ENCODE data around the gene SUMF1. TPM values are rescaled to one million over a fixed set of nuclear protein-coding genes. Genes with fewer than 3 reads are reported as not detected.

The SUMF1 gene
- total and polyA plus RNA-seq, 2 of the 13 experiments (the other 11 are each of a cell fraction or from before 2014, with no cell fraction given), result 18.5 to 28.9 TPM

GRCh38 chr3:4398941-4399245 is 68.2 kb downstream of the SUMF1 start:
- no peaks in the 10 kb centered on the region for H3K9me3 ChIP-seq (ENCODE audit: low read length)
- intact Hi-C loops (cut with micrococcal nuclease; ENCODE audit: unreplicated experiment), result no loop called here
- no peaks in the 10 kb centered on the region for H3K27me3 ChIP-seq (ENCODE audit: control insufficient read depth in 1 of 2, insufficient read depth in 2 of 2, low read length in 2 of 2)
- H3K9ac ChIP-seq (ENCODE audit: insufficient read depth, low read depth, low read length), result no peak overlapping the region
- ATAC-seq (no peak), DNase-seq (ENCODE audit: low spot score) (no peak), FAIRE-seq (no peak)
- H3K36me3 ChIP-seq (replicated peaks in 1 of 2; ENCODE audit: control insufficient read depth in 1 of 2, insufficient read depth in 2 of 2, low read length in 2 of 2), result peaks cover 1 to 13% of the 10 kb centered on the region in 2 experiments; a peak in 3 of 5 replicates
- no peaks in the 10 kb centered on the region for H4K20me1 ChIP-seq (ENCODE audit: insufficient read depth, low read length)
- H3K4me3 ChIP-seq (replicated peaks in 1 of 3; ENCODE audit: insufficient read depth in 1 of 3, low read depth in 2 of 3, low read length in 3 of 3), result no peak overlapping the region
- H3K4me1 ChIP-seq (ENCODE audit: insufficient read depth, low read length), result no peaks in the 10 kb centered on the region
- CTCF ChIA-PET (ENCODE audit: low intra/inter-chr PET ratio, low total read pairs), result no interaction called here
- TF ChIP-seq ZMAT5 (CRISPR knock-in tag; IDR thresholded peaks at IDR 0.05; ENCODE audit: borderline replicate concordance, low read depth) (no peak), ZNF362 (CRISPR knock-in tag; IDR thresholded peaks at IDR 0.05; ENCODE audit: borderline replicate concordance) (no peak), ZNF230 (CRISPR knock-in tag; IDR thresholded peaks at IDR 0.05) (no peak), MXD4 (CRISPR knock-in tag; IDR thresholded peaks at IDR 0.05) (no peak), ZNF20 (CRISPR knock-in tag; IDR thresholded peaks at IDR 0.05) (no peak), ZBTB34 (CRISPR knock-in tag; IDR thresholded peaks at IDR 0.05) (no peak), ZNF790 (CRISPR knock-in tag; IDR thresholded peaks at IDR 0.05; ENCODE audit: borderline replicate concordance) (no peak), SP1 (IDR thresholded peaks at IDR 0.05) (no peak), SP1 (CRISPR knock-in tag; IDR thresholded peaks at IDR 0.05) (no peak), ZNF577 (CRISPR knock-in tag; IDR thresholded peaks at IDR 0.05; ENCODE audit: borderline replicate concordance, low read depth) (no peak), CC2D1A (CRISPR knock-in tag; IDR thresholded peaks at IDR 0.05) (no peak), HBP1 (CRISPR knock-in tag; IDR thresholded peaks at IDR 0.05; ENCODE audit: low read depth) (no peak), ZNF263 (CRISPR knock-in tag; IDR thresholded peaks at IDR 0.05) (no peak), KMT2A (CRISPR knock-in tag; IDR thresholded peaks at IDR 0.05) (no peak), TOE1 (CRISPR knock-in tag; IDR thresholded peaks at IDR 0.05) (no peak), TRAFD1 (CRISPR knock-in tag; IDR thresholded peaks at IDR 0.05; ENCODE audit: borderline replicate concordance) (no peak)
- WGBS (ENCODE audit: low lambda C conversion rate), result 91% methylated on average over 7 of the region's 7 CpGs
- in situ Hi-C loops (cut with HindIII; ENCODE audit: extremely low pct_ligation_motif_present, low pct_unique_long_range_greater_than_20kb), result no loop called here
- no TSS peak for BruUV-seq (replicated peaks)
- no peaks in the 10 kb centered on the region for H3K79me2 ChIP-seq (ENCODE audit: insufficient read depth, low read length)
- H3K4me2 ChIP-seq (ENCODE audit: low read depth, low read length), result no peak overlapping the region
- POLR2A ChIA-PET, result no interaction called here
- H2AFZ ChIP-seq (ENCODE audit: low read length), result no peak overlapping the region
- H3K27ac ChIP-seq (ENCODE audit: extremely low read length, insufficient read depth, low read length), result no peak overlapping the region
